KMS-11 (cell line): ENCODE results near the gene ACY1.

Source experiments
- H2AFZ ChIP-seq: fragments of 200-600 bp; sonication (generic); 2 replicates; pipeline ENCODE4 v1.6.1; 2016; ENCODE audit warnings: antibody characterized with exemption, mixed run types, low read depth
- H3K27ac ChIP-seq: fragments of 200-600 bp; sonication (generic); 2 replicates; pipeline ENCODE4 v1.6.1; 2016; ENCODE audit warnings: mild to moderate bottlenecking, mixed run types
- H3K27me3 ChIP-seq: fragments of 200-600 bp; sonication (generic); 2 replicates; pipeline ENCODE4 v1.6.1; 2017; ENCODE audit warnings: mild to moderate bottlenecking, low read depth, mixed run types, moderate library complexity; ENCODE audit not compliant: insufficient read depth
- H3K36me3 ChIP-seq: fragments of 200-600 bp; sonication (generic); 2 replicates; pipeline ENCODE4 v1.6.1; 2017; ENCODE audit warnings: mild to moderate bottlenecking, mixed run types; ENCODE audit not compliant: insufficient read depth
- H3K4me1 ChIP-seq: fragments of 200-600 bp; sonication (generic); 2 replicates; pipeline ENCODE4 v1.6.1; 2016; ENCODE audit warnings: mild to moderate bottlenecking, low read depth, mixed run types; ENCODE audit not compliant: poor library complexity, severe bottlenecking
- H3K4me2 ChIP-seq: fragments of 200-600 bp; sonication (generic); 2 replicates; pipeline ENCODE4 v1.7.0; 2016; ENCODE audit warnings: mild to moderate bottlenecking, mixed run types
- H3K4me3 ChIP-seq: fragments of 200-600 bp; sonication (generic); IDR thresholded peaks from 2 replicates; pipeline ENCODE4 v1.6.1; 2017; ENCODE audit warnings: low read depth, low read length, mixed read lengths; ENCODE audit not compliant: insufficient read depth
- H3K79me2 ChIP-seq: fragments of 200-600 bp; sonication (generic); 2 replicates; pipeline ENCODE4 v1.6.1; 2016; ENCODE audit warnings: low read depth, mixed run types; ENCODE audit not compliant: insufficient read depth
- H3K9ac ChIP-seq: fragments of 200-600 bp; sonication (generic); 2 replicates; pipeline ENCODE4 v1.6.1; 2016; ENCODE audit warnings: mild to moderate bottlenecking, mixed run types
- H4K20me1 ChIP-seq: fragments of 200-600 bp; sonication (generic); 2 replicates; pipeline ENCODE4 v1.6.1; 2016; ENCODE audit warnings: mild to moderate bottlenecking, mixed run types; ENCODE audit not compliant: insufficient read depth
- CTCF ChIP-seq: fragments of 200-600 bp; sonication (generic); conservative IDR thresholded peaks from 2 replicates; pipeline ENCODE4 v1.6.1; 2017; ENCODE audit warnings: low read depth, mild to moderate bottlenecking, antibody characterized with exemption, low read length, moderate library complexity, mixed read lengths

The ACY1 gene

DNA sequence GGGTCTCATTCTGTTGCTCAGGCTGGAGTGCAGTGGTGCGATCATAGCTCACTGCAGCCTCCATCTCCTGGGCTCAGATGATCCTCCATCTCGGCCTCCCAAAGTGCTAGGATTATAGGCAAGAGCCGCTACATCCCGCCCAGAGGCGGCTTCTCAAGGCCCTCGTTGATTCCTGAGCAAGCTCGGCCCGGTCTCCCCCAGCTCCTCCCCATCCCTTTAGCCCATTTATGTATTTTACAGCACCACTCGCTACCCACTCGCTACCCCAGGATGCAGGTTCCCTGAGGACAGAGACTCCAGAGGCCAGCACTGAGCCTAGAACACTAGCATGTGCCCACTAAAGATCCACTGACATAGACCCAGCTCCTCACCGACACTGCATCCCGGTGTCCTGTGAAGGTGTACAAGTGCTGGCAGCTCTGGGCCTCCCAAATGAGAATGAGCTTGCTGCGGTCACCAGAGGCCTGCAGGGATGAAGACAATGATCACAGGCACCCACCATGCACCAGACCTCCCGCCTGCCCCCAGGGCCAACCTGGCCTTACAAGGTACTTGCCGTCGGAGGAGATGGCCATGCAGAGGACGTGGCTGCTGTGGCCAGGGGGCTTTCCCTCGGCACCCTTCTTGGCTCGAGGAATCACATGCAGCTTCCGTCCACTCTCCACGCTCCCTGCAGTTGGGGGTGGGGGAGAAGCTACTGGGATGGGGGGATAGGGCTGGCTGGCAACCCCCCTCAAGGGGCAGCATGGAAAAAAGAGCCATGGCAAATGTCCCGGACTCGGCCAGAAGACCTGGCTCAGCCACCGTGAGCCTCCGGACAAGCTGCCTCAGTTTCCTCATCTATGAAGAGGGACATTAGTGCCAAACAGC lies 47.2 kb upstream of the ACY1 start:
- Histone ChIP-seq H3K27ac (no peak overlapping the region), H2AFZ (no peak overlapping the region), H3K36me3 (no peaks in the 10 kb centered on the region), H3K9ac (no peak overlapping the region), H4K20me1 (no peaks in the 10 kb centered on the region), H3K4me3 (no peak overlapping the region), H3K27me3 (no peaks in the 10 kb centered on the region), H3K79me2 (peaks cover 19% of the 10 kb centered on the region), H3K4me1 (peaks cover 4% of the 10 kb centered on the region), H3K4me2 (no peak overlapping the region)
- TF ChIP-seq CTCF: no peak

GRCh38 chr3:51937014-51937413 lies 46.3 kb upstream of the ACY1 start:
- no peak for TF ChIP-seq CTCF
- no peak overlapping the region for H3K9ac ChIP-seq
- H3K36me3 ChIP-seq: no peaks in the 10 kb centered on the region

GRCh38 chr3:51937611-51938450 lies 45.5 kb upstream of the ACY1 start:
- Histone ChIP-seq H2AFZ (no peak overlapping the region), H3K79me2 (peaks cover 23% of the 10 kb centered on the region), H3K27me3 (no peaks in the 10 kb centered on the region), H3K36me3 (no peaks in the 10 kb centered on the region), H3K4me2 (no peak overlapping the region), H4K20me1 (no peaks in the 10 kb centered on the region), H3K9ac (no peak overlapping the region), H3K4me1 (peaks cover 4% of the 10 kb centered on the region), H3K4me3 (no peak overlapping the region), H3K27ac (no peak overlapping the region)
- no peak for TF ChIP-seq CTCF

More at GRCh38 chr3:51937014-51937413, 46.3 kb upstream of the ACY1 start:
- Histone ChIP-seq H3K79me2 (peaks cover 23% of the 10 kb centered on the region), H3K27ac (no peak overlapping the region), H3K4me1 (peaks cover 4% of the 10 kb centered on the region), H4K20me1 (no peaks in the 10 kb centered on the region), H3K4me2 (no peak overlapping the region), H3K4me3 (no peak overlapping the region), H3K27me3 (no peaks in the 10 kb centered on the region), H2AFZ (no peak overlapping the region)

DNA sequence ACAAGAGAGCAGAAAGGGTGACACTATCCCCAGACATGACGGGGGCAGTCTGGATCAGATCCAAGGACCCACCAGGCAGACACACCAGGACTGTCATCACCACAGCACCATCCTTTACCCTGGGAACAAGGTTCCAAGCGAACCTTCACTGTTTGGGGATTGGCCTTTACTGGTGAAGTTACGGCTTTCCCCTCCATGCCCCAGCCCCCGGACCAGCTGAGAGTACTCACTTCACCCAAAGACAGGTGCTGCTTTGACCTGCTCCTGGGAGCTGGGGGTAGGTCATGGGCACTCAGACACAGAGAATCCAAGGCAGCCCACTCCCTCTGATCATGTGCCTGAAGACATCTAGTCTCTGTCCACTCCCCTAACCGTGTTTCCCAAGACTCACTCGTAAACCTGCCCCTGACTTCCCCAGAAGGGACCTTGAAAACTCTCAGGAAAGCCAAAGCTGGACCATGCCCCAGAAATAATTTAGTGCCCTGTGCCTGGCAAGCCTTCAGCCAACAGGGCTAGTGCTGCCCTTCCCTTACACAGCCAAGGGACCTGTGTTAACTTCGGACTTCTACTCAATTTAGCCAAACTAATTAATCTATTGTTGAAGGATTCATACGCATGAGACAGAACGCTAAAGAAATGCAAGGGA lies 44.4 kb upstream of the ACY1 start:
- Histone ChIP-seq H3K36me3 (no peaks in the 10 kb centered on the region), H4K20me1 (no peaks in the 10 kb centered on the region), H3K79me2 (peaks cover 23% of the 10 kb centered on the region), H3K27me3 (no peaks in the 10 kb centered on the region), H3K4me1 (peaks cover 4% of the 10 kb centered on the region), H3K9ac (no peak overlapping the region), H3K4me2 (no peak overlapping the region), H3K4me3 (no peak overlapping the region), H3K27ac (no peak overlapping the region), H2AFZ (no peak overlapping the region)
- TF ChIP-seq CTCF: no peak
